SK-N-SH (cell line): ENCODE results near the gene FETUB.

Source experiments
- EP300 ChIP-seq, 2 experiments: IDR thresholded peaks; 2 replicates each; pipeline versions ENCODE4 v1.4.0 to v1.6.1; 2012; ENCODE audit warnings: borderline replicate concordance in 1 of 2, low read depth in 1 of 2, low read length in 1 of 2
- GABPA ChIP-seq: IDR thresholded peaks from 2 replicates; pipeline ENCODE4 v1.4.0; 2012; ENCODE audit warnings: low read depth, mild to moderate bottlenecking
- JUND ChIP-seq: IDR thresholded peaks from 2 replicates; pipeline ENCODE4 v1.4.0; 2012
- POLR2AphosphoS5 ChIP-seq: IDR thresholded peaks from 2 replicates; pipeline ENCODE4 v1.6.1; 2012; ENCODE audit warnings: low read depth, low read length
- SIN3A ChIP-seq: IDR thresholded peaks from 2 replicates; pipeline ENCODE4 v1.6.1; 2012; ENCODE audit warnings: low read depth, mild to moderate bottlenecking, low read length, moderate library complexity, borderline replicate concordance
- TF ChIP-seq, protein P1 (sequence below): fragments of 150-350 bp; IDR thresholded peaks from 2 replicates; pipeline ENCODE4 v1.6.1; 2017; ENCODE audit warnings: antibody characterized with exemption, low read length, low read depth, borderline replicate concordance
- TF ChIP-seq, protein P2 (sequence below): fragments of 200-600 bp; sonication (generic); IDR thresholded peaks from 2 replicates; pipeline ENCODE4 v1.6.1; 2017; ENCODE audit warnings: antibody characterized with exemption, mild to moderate bottlenecking, moderate library complexity

DNA sequence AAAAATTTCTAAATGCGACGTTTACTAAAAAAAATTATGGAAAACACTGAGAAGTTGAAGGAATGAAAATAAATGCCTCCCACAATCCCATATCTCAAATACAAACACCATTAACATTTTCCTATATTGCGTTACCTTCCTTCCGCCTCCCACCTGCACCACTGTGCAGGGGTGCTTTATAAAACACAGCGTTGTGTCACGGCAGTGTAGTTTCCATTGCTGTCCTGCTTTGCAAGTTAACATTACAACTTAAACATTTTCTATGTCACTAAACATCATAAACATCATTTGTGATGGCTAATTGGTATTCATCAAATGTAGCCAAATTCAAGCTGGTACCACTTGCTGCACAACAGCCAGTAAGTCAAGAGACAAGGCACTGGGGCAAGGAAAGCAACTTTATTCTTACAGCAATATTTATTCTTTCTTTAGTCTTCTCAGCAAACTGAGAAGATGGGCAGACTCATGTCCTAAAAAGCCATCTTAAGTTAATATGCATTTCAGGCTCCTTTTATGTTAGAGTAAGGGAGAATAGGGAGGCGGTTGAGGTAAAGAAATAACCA, 12.3 kb upstream of the FETUB start:
- TF ChIP-seq POLR2AphosphoS5 (no peak), SIN3A (no peak), JUND (no peak), GABPA (no peak), EP300 (IDR thresholded peaks at IDR 0.05; ENCODE audit: borderline replicate concordance in 1 of 2, low read depth in 1 of 2, low read length in 1 of 2) (no peak)
- TF ChIP-seq, protein P1, sequence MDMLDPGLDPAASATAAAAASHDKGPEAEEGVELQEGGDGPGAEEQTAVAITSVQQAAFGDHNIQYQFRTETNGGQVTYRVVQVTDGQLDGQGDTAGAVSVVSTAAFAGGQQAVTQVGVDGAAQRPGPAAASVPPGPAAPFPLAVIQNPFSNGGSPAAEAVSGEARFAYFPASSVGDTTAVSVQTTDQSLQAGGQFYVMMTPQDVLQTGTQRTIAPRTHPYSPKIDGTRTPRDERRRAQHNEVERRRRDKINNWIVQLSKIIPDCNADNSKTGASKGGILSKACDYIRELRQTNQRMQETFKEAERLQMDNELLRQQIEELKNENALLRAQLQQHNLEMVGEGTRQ = no peak
- TF ChIP-seq, protein P2, sequence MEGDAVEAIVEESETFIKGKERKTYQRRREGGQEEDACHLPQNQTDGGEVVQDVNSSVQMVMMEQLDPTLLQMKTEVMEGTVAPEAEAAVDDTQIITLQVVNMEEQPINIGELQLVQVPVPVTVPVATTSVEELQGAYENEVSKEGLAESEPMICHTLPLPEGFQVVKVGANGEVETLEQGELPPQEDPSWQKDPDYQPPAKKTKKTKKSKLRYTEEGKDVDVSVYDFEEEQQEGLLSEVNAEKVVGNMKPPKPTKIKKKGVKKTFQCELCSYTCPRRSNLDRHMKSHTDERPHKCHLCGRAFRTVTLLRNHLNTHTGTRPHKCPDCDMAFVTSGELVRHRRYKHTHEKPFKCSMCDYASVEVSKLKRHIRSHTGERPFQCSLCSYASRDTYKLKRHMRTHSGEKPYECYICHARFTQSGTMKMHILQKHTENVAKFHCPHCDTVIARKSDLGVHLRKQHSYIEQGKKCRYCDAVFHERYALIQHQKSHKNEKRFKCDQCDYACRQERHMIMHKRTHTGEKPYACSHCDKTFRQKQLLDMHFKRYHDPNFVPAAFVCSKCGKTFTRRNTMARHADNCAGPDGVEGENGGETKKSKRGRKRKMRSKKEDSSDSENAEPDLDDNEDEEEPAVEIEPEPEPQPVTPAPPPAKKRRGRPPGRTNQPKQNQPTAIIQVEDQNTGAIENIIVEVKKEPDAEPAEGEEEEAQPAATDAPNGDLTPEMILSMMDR = no peak
